ENCODE measurements around the gene BEAN1.

GRCh38 chr16:66408163-66409048 is 18.7 kb upstream of the BEAN1 start:
- no peak for TF ChIP-seq POLR2A (IDR thresholded peaks at IDR 0.05)
- no peak for TF ChIP-seq CTCF (IDR thresholded peaks at IDR 0.05)
